Measurements from ENCODE around the gene CIAO2B. TPM values are rescaled to one million over a fixed set of nuclear protein-coding genes. Genes with fewer than 3 reads are reported as not detected.
A peak's percentile ranks its signal among the peaks of the same experiment; 100 is the strongest.

Gene CIAO2B
- polyA plus RNA-seq, 3 donors = 121 to 140 (median 132) TPM

DNA sequence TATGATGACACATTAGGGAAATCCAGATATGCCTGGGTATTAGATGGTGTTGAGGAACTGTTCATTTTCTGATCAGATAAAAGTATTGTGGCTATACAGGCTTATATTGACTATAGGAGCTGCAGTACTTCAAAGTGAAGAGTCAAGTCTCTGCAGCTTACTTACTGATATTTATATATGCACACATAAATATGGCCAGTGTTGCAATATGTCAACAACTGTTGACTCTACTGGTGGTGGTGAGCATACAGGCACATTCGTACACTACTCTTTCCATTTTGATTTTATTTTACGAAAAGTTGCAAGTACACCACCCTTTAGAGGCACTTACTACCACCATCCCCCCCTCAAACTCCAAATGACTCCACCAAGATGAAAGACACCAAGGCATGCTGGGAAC, 2.5 kb downstream of the CIAO2B start:
- peaks cover 54% of the 10 kb centered on the region for H3K4me1 Mint-ChIP-seq
- H3K9me3 Mint-ChIP-seq = peaks cover 0 to 2% (median 0%) of the 10 kb centered on the region in 7 donors
- intact Hi-C loops (cut with micrococcal nuclease) = loop anchor here in 1 of 2 donors (5.0 kb wide), 1 partner anchor 34 kb away; no protein-coding TSS in a partner anchor

DNA sequence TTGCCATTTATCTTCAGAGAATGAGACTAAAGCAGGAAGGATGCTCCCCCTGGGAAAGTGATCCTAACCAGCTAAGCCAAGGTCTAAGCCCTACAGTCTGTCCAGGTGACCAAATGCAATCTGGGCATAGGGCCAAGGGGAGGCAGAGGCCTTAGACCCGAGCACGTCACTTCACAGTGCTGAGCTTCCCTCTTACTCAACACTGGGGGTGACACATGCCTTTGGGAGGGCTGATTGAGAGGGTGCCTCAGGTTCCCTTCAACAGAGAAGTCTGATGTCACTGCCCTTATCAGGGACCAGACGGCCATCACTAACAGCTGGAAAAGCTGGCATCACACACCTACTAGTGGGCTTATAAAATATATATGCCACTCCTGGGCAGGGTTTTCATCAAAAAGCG, 4.0 kb downstream of the CIAO2B start:
- Histone ChIP-seq H3K9me3 (replicated peaks in 1 of 2; ENCODE audit: control insufficient read depth in 1 of 2, insufficient read depth in 1 of 2, low read length in 2 of 2) (peaks cover 0 to 6% of the 10 kb centered on the region in 2 donors), H3K79me2 (ENCODE audit: insufficient read depth, low read length) (peaks cover 26% of the 10 kb centered on the region), H3K27ac (ENCODE audit: low read depth in 1 of 2, low read length in 2 of 2) (no peak overlapping the region), H4K20me1 (ENCODE audit: insufficient read depth, low read length) (peaks cover 8% of the 10 kb centered on the region), H2AFZ (ENCODE audit: insufficient read depth, low read depth, low read length, poor library complexity, severe bottlenecking) (no peak overlapping the region), H3K4me1 (ENCODE audit: control insufficient read depth in 1 of 2, insufficient read depth in 2 of 2, low read length in 2 of 2) (peaks cover 24 to 33% of the 10 kb centered on the region in 2 donors), H3K4me2 (replicated peaks; ENCODE audit: extremely low read depth, low read length, poor library complexity, severe bottlenecking) (no peak overlapping the region), H3K9ac (ENCODE audit: insufficient read depth, low read length, poor library complexity, severe bottlenecking) (no peak overlapping the region), H3K27me3 (ENCODE audit: control insufficient read depth in 2 of 2, insufficient read depth in 2 of 2, low read length in 2 of 2) (peaks cover 9 to 22% of the 10 kb centered on the region in 2 donors), H3K36me3 (replicated peaks in 1 of 2; ENCODE audit: control insufficient read depth in 1 of 2, insufficient read depth in 2 of 2, low read length in 2 of 2) (peaks cover 5 to 17% of the 10 kb centered on the region in 2 donors), H3K4me3 (replicated peaks in 1 of 3; ENCODE audit: low read depth in 2 of 3, low read length in 3 of 3) (no peak overlapping the region)
- Mint-ChIP-seq H3K27me3 (ENCODE audit: low read depth in 3 of 3) (peaks cover 15 to 28% (median 23%) of the 10 kb centered on the region in 3 donors), H3K9me3 (peaks cover 0 to 8% (median 4%) of the 10 kb centered on the region in 7 donors), H3K36me3 (peaks cover 25 to 41% of the 10 kb centered on the region in 2 donors), H3K4me1 (peaks cover 46% of the 10 kb centered on the region), H3K4me3 (peak overlapping the region in 1 of 2 donors; percentile 27), H3K27ac (peak overlapping the region in 3 of 7 donors; percentile 11 to 50 (median 35))
- WGBS (ENCODE audit: insufficient coverage) = 40% methylated on average over 3 of the region's 4 CpGs
- intact Hi-C loops (cut with micrococcal nuclease) = loop anchor here in 1 of 2 donors (5.0 kb wide), 1 partner anchor 33 kb away; no protein-coding TSS in a partner anchor
- TF ChIP-seq, protein P1, sequence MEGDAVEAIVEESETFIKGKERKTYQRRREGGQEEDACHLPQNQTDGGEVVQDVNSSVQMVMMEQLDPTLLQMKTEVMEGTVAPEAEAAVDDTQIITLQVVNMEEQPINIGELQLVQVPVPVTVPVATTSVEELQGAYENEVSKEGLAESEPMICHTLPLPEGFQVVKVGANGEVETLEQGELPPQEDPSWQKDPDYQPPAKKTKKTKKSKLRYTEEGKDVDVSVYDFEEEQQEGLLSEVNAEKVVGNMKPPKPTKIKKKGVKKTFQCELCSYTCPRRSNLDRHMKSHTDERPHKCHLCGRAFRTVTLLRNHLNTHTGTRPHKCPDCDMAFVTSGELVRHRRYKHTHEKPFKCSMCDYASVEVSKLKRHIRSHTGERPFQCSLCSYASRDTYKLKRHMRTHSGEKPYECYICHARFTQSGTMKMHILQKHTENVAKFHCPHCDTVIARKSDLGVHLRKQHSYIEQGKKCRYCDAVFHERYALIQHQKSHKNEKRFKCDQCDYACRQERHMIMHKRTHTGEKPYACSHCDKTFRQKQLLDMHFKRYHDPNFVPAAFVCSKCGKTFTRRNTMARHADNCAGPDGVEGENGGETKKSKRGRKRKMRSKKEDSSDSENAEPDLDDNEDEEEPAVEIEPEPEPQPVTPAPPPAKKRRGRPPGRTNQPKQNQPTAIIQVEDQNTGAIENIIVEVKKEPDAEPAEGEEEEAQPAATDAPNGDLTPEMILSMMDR (IDR thresholded peaks at IDR 0.05) = no peak
- peak in 2 of 3 donors; percentile 21 to 64 for DNase-seq

More for the DNA sequence above, 2.5 kb downstream of the CIAO2B start:
- no CpG with 5 or more reads among the region's 2 CpGs for WGBS (ENCODE audit: insufficient coverage)
- H4K20me1 ChIP-seq (ENCODE audit: insufficient read depth, low read length) = peaks cover 22% of the 10 kb centered on the region
- no peak overlapping the region for H3K4me3 ChIP-seq (replicated peaks in 1 of 3; ENCODE audit: low read depth in 2 of 3, low read length in 3 of 3)
- no peak overlapping the region for H3K4me3 Mint-ChIP-seq
- no peak overlapping the region for H3K27ac Mint-ChIP-seq
- peaks cover 5 to 17% of the 10 kb centered on the region in 2 donors for H3K36me3 ChIP-seq (replicated peaks in 1 of 2; ENCODE audit: control insufficient read depth in 1 of 2, insufficient read depth in 2 of 2, low read length in 2 of 2)
- H3K4me1 ChIP-seq (ENCODE audit: control insufficient read depth in 1 of 2, insufficient read depth in 2 of 2, low read length in 2 of 2) = peaks cover 32 to 42% of the 10 kb centered on the region in 2 donors
- H3K27me3 Mint-ChIP-seq (ENCODE audit: low read depth in 3 of 3) = peaks cover 0 to 14% (median 8%) of the 10 kb centered on the region in 3 donors
- H2AFZ ChIP-seq (ENCODE audit: insufficient read depth, low read depth, low read length, poor library complexity, severe bottlenecking) = no peak overlapping the region
- H3K79me2 ChIP-seq (ENCODE audit: insufficient read depth, low read length) = peaks cover 41% of the 10 kb centered on the region
- H3K36me3 Mint-ChIP-seq = peaks cover 25 to 39% of the 10 kb centered on the region in 2 donors
- no peak overlapping the region for H3K27ac ChIP-seq (ENCODE audit: low read depth in 1 of 2, low read length in 2 of 2)
- H3K9ac ChIP-seq (ENCODE audit: insufficient read depth, low read length, poor library complexity, severe bottlenecking) = no peak overlapping the region
- TF ChIP-seq, protein P1 (IDR thresholded peaks at IDR 0.05) = no peak
- peaks cover 0 to 8% of the 10 kb centered on the region in 2 donors for H3K27me3 ChIP-seq (ENCODE audit: control insufficient read depth in 2 of 2, insufficient read depth in 2 of 2, low read length in 2 of 2)
- H3K9me3 ChIP-seq (replicated peaks in 1 of 2; ENCODE audit: control insufficient read depth in 1 of 2, insufficient read depth in 1 of 2, low read length in 2 of 2) = no peaks in the 10 kb centered on the region
- H3K4me2 ChIP-seq (replicated peaks; ENCODE audit: extremely low read depth, low read length, poor library complexity, severe bottlenecking) = no peak overlapping the region
- no peak for DNase-seq
